GM19467 (cell line): ENCODE results near the gene IGFL1.
"Not testable (repeated sequence)": the region's sequence is repeated elsewhere in the genome, so short reads cannot be mapped to it uniquely, and the experiment has no call there.

Experiments
- ATAC-seq: cut with Tn5 transposase; IDR thresholded peaks from one replicate; pipeline ENCODE4 v1.9.1; 2021; ENCODE audit warnings: mild to moderate bottlenecking, moderate library complexity; ENCODE audit not compliant: unreplicated experiment

The IGFL1 gene

GRCh38 chr19:46264801-46265200 is 35.3 kb downstream of the IGFL1 start:
- not testable (repeated sequence) for ATAC-seq

GRCh38 chr19:46265217-46265828 is 35.8 kb downstream of the IGFL1 start:
- ATAC-seq, result no peak

- ATAC-seq, result no peak
Measured at GRCh38 chr19:46269101-46269500, 39.6 kb downstream of the IGFL1 start.

- ATAC-seq, result no peak
Measured at GRCh38 chr19:46270521-46271256, 41.1 kb downstream of the IGFL1 start.

GRCh38 chr19:46271481-46272197 is 42.1 kb downstream of the IGFL1 start:
- ATAC-seq, result no peak

- ATAC-seq, result not testable (repeated sequence)
Measured at GRCh38 chr19:46273931-46274330, 44.4 kb downstream of the IGFL1 start.

GRCh38 chr19:46279177-46279576 is 49.6 kb downstream of the IGFL1 start:
- no peak for ATAC-seq
